Effector memory CD8-positive, alpha-beta T cell (primary cell): ENCODE results near the gene WNT8B.

Source experiments
- ATAC-seq: fragments of 150-1000 bp; cut with Tn5 transposase; replicated peaks from 2 replicates; pipeline ENCODE4 v1.10.0; 2021; ENCODE audit warnings: mild to moderate bottlenecking, moderate library complexity
- DNase-seq, 3 experiments: peaks; one replicate each; pipeline ENCODE4 v3.0.0; 2021
- H3K27ac Mint-ChIP-seq, 2 donors: one replicate each; pipeline ENCODE4 v1.8.0; 2022; ENCODE audit warnings: mild to moderate bottlenecking in 2 of 2, mixed read lengths in 2 of 2, moderate library complexity in 2 of 2
- H3K27me3 Mint-ChIP-seq, 2 donors: one replicate each; pipeline ENCODE4 v1.8.0; 2022; ENCODE audit warnings: mixed read lengths in 2 of 2
- H3K36me3 Mint-ChIP-seq: one replicate; pipeline ENCODE4 v1.8.0; 2022; ENCODE audit warnings: mild to moderate bottlenecking, moderate library complexity, mixed read lengths; ENCODE audit not compliant: insufficient read depth
- H3K4me1 Mint-ChIP-seq, 2 donors: one replicate each; pipeline ENCODE4 v1.8.0; 2022; ENCODE audit warnings: low read depth in 2 of 2, mixed read lengths in 2 of 2
- H3K4me3 Mint-ChIP-seq, 2 donors: one replicate each; pipeline ENCODE4 v1.8.0; 2022; ENCODE audit warnings: mild to moderate bottlenecking in 2 of 2, mixed read lengths in 2 of 2, moderate library complexity in 2 of 2
- H3K9me3 Mint-ChIP-seq, 2 donors: one replicate each; pipeline ENCODE4 v1.8.0; 2022; ENCODE audit warnings: mixed read lengths in 2 of 2
- total RNA-seq, 9 experiments: gene quantifications; one replicate each; lab custom pipeline; 2026; lab: John Stamatoyannopoulos, UW

The WNT8B gene, protein sequence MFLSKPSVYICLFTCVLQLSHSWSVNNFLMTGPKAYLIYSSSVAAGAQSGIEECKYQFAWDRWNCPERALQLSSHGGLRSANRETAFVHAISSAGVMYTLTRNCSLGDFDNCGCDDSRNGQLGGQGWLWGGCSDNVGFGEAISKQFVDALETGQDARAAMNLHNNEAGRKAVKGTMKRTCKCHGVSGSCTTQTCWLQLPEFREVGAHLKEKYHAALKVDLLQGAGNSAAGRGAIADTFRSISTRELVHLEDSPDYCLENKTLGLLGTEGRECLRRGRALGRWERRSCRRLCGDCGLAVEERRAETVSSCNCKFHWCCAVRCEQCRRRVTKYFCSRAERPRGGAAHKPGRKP
- total RNA-seq, result 0 reads per million in 9 experiments

DNA sequence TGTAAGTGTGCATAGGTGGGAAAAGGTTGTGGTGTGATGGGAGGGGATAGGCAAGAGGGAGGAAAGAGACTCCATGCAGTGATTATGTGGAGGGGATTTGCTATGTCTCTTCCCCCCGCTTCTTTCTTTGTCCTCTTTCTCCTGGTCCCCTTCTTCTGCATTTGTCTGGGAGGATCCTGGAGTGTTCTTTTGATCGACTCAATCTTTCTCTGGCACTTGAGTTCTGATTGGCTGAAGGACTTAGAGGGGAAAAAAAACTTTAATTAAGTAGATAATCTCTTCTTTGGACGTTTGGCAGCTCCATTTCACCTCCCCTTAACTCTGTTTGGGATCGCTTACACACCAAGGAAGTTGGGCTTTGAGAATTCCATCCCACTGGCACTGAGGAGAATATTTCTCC is at the start of gene WNT8B:
Gene WNT8B, plus strand, starts transcription at position 301 of the 400 bp plus-strand sequence. CDS start 160 bp downstream, outside the sequence.
- no peak within 1 kb of the TSS for H3K4me3 Mint-ChIP-seq
- no peaks in the 10 kb centered on the region for H3K27me3 Mint-ChIP-seq
- H3K9me3 Mint-ChIP-seq, result no peaks in the 10 kb centered on the region
- H3K27ac Mint-ChIP-seq, result no peak within 1 kb of the TSS
- no peaks in the 10 kb centered on the region for H3K4me1 Mint-ChIP-seq
- no peak for DNase-seq
- ATAC-seq, result no peak
- H3K36me3 Mint-ChIP-seq, result no peaks in the 10 kb centered on the region

DNA sequence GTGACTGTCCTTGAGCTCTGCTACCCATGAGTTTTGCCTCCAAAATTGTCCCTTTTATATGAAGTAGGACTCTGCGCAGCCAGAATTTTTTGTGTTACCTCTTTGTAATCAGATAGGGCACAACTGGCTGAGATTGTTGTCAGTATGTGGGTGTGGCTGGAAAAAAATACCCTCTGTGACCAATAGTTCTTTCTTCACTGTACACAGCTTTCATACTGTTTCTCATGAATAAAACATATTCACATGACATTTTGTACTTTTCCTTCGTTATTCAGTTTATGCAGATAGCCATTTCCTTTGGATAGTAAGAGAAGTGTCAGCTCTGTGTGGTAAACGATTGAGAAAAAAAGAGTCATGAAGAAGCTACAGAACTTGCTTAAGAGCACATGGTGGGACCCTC is 49.6 kb upstream of the WNT8B start:
- H3K4me1 Mint-ChIP-seq, result no peaks in the 10 kb centered on the region

DNA sequence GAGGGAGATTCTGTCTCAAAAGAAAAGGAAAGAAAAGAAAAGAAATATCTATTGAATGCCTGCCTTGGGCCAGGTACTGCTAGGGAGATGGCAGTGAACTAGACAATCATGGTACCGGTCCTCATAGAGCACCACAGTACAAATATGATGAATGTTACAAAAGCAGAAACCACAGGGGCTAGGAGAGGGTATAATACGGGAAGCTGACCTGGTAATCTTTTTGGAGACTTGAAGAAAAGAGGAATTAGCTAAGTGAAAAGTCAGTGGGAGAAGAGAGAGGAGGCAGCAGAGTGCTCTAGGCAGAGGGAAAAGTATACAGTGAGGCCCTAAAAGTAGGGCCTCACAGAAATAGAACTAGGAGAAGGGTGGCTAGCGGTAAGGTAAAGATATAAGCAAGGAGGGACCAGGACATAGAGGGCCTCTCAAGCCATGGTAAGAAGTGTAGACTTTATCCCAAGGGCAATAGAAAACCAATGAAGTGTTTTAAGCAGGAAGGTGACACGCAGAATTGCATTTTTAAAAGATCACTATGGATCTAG is 42.8 kb upstream of the WNT8B start:
- ATAC-seq (no peak), DNase-seq (no peak)
- Mint-ChIP-seq H3K4me3 (no peak overlapping the region), H3K27ac (no peak overlapping the region), H3K36me3 (peaks cover 3% of the 10 kb centered on the region), H3K4me1 (no peaks in the 10 kb centered on the region), H3K27me3 (peaks cover 18 to 34% of the 10 kb centered on the region in 2 donors), H3K9me3 (no peaks in the 10 kb centered on the region)

More for the DNA sequence above, 49.6 kb upstream of the WNT8B start:
- ATAC-seq (no peak), DNase-seq (no peak)
- Mint-ChIP-seq H3K9me3 (peaks cover 0 to 2% of the 10 kb centered on the region in 2 donors), H3K27ac (no peak overlapping the region), H3K27me3 (peaks cover 17 to 33% of the 10 kb centered on the region in 2 donors), H3K36me3 (peaks cover 3% of the 10 kb centered on the region), H3K4me3 (no peak overlapping the region)

DNA sequence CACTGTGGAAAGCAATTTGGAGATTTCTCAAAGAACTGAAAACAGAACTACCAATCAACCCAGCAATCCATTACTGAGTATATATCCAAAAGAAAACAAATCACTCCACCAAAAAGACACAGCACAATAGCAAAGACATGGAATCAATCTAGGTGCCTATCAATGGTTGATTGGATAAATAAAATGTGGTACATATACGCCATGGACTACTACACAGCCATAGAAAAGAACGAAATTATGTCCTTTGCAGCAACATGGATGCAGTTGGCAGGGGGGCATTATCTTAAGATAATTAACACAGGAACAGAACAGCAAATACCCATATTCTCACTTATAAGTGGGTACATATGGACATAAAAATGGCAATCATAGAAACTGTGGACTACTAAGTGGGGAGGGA is 35.4 kb upstream of the WNT8B start:
- H3K27me3 Mint-ChIP-seq, result peaks cover 12 to 21% of the 10 kb centered on the region in 2 donors
- no peaks in the 10 kb centered on the region for H3K9me3 Mint-ChIP-seq
- no peak overlapping the region for H3K4me3 Mint-ChIP-seq
- DNase-seq (no peak), ATAC-seq (no peak)
- no peaks in the 10 kb centered on the region for H3K4me1 Mint-ChIP-seq
- peaks cover 2% of the 10 kb centered on the region for H3K36me3 Mint-ChIP-seq
- H3K27ac Mint-ChIP-seq, result no peak overlapping the region

DNA sequence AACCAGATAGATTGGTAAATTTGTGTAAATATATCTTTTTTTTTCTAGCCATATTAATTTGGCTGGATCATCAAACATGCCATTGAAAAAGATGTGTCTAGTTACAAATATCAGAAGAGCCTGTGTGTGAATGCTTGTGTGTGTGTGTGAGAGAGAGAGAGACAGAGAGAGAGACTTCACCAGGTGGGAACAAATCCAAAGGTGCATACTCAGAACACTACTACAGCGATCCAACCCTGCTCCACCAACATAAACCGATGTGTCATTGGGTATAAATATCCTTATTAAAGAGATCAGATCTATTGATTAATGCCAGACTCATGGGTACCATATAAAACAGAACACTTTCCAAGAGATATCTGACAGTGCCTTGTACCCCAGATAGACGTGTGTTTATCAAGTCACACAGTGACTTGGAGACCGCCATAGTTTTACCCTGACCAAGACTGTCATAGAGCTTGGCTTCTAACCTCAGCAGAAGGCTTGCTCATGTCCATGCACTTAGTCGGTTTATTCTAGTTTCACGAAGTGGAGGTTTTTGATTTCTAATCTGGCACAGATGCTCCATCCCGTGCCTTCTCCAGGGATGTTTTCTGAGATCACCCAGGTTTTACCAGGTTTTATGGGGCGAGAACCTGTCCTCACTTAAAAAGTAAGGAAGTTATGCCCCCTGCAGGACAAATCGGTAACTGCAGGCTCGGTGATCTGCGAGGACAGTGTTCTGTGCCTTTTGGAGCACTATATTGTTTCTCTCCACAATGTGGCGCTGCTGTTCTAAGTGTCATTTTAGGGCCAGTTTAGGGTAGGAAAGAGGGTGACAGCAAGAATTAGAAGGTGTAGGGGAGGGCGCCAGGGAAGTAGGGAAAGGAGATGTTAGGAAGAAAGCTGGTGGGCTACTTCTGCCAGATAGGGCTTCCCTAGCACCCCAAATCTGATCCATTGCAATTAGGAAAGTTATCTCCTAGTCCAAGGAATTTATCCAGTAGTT is 29.3 kb upstream of the WNT8B start:
- Mint-ChIP-seq H3K4me1 (peaks cover 0 to 2% of the 10 kb centered on the region in 2 donors), H3K36me3 (peaks cover 6% of the 10 kb centered on the region), H3K27me3 (no peaks in the 10 kb centered on the region), H3K27ac (no peak overlapping the region), H3K9me3 (no peaks in the 10 kb centered on the region), H3K4me3 (no peak overlapping the region)
- DNase-seq (peak; percentile 98 to 99 (median 99)), ATAC-seq (peak; percentile 98)

DNA sequence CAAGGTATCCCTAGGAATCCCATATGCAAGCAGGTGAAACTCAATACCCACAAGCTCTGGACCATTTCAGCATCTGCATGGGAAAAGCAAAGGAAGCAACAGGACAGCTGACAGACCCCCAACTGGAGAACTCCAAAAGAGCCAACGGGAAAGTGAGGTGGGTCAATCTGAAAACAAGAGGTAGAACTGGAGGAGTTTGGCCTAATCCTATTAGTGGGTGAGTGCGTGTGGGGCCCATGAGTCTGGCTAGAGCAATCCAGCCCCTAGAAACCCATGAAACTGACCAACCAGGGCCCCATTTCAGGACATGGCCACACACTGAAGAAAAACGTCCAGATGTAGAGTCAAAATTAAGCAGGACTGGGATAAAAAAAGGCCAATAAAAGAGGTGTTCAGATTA is 26.6 kb upstream of the WNT8B start:
- peaks cover 6% of the 10 kb centered on the region for H3K36me3 Mint-ChIP-seq

DNA sequence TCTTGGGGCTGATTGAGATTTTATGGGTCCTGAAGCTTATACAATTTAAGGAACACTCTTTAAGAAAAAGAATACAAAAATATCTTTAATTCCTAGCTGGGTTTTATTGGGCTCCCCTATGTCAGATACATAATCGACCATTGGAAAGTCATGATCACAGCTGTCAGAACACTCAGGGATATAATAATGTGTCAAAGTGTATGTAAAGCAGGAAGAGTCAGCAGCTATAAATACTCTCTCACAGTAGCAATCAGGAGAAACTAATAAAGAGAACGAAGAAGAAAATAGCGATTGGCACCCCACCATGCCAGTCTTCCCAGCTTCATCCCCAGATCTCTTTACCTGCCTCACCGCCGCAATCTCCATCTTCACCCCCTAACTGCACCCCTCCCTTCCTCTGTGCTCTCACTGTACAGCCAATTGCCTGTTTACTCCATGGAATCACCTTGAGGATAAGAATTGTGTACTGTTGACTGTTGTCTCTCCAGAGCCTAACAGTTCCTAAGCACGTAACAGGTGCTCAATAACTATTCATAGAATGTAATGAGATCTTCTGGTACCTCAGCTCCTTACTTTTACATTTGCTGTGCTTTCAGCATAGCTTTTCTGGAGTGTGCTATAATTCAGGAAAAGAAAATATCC is 24.0 kb upstream of the WNT8B start:
- ATAC-seq (no peak), DNase-seq (no peak)
- H3K36me3 Mint-ChIP-seq, result peaks cover 3% of the 10 kb centered on the region
- H3K9me3 Mint-ChIP-seq, result no peaks in the 10 kb centered on the region
- H3K27me3 Mint-ChIP-seq, result no peaks in the 10 kb centered on the region
- H3K4me1 Mint-ChIP-seq, result peaks cover 0 to 2% of the 10 kb centered on the region in 2 donors
- H3K27ac Mint-ChIP-seq, result no peak overlapping the region
- no peak overlapping the region for H3K4me3 Mint-ChIP-seq

More for the DNA sequence above, 26.6 kb upstream of the WNT8B start:
- Mint-ChIP-seq H3K27me3 (no peaks in the 10 kb centered on the region), H3K27ac (no peak overlapping the region), H3K4me3 (no peak overlapping the region), H3K9me3 (no peaks in the 10 kb centered on the region), H3K4me1 (peaks cover 0 to 2% of the 10 kb centered on the region in 2 donors)
- no peak for ATAC-seq
- no peak for DNase-seq

DNA sequence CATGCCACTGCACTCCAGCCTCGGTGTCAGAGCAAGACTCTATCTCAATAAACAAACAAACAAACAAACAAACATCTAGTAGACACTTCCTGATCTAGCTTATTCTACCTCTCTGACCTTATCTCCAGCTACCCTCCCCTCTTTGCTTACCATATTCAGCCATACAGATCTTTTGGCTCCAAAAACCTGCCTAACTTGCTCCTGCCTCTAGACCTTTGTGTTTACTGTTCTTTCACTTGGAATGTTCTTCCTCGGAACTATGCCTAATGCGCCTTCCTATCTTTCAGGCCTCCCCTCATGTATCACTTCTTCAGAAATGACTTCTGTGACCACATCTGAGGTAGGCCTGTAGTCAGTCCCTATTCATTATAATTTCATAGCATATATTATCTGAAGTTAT is 20.3 kb upstream of the WNT8B start:
- no peaks in the 10 kb centered on the region for H3K4me1 Mint-ChIP-seq
- H3K36me3 Mint-ChIP-seq, result peaks cover 3% of the 10 kb centered on the region
- ATAC-seq (no peak), DNase-seq (no peak)
- H3K27ac Mint-ChIP-seq, result no peak overlapping the region
- H3K9me3 Mint-ChIP-seq, result no peaks in the 10 kb centered on the region
- H3K27me3 Mint-ChIP-seq, result no peaks in the 10 kb centered on the region
- no peak overlapping the region for H3K4me3 Mint-ChIP-seq

DNA sequence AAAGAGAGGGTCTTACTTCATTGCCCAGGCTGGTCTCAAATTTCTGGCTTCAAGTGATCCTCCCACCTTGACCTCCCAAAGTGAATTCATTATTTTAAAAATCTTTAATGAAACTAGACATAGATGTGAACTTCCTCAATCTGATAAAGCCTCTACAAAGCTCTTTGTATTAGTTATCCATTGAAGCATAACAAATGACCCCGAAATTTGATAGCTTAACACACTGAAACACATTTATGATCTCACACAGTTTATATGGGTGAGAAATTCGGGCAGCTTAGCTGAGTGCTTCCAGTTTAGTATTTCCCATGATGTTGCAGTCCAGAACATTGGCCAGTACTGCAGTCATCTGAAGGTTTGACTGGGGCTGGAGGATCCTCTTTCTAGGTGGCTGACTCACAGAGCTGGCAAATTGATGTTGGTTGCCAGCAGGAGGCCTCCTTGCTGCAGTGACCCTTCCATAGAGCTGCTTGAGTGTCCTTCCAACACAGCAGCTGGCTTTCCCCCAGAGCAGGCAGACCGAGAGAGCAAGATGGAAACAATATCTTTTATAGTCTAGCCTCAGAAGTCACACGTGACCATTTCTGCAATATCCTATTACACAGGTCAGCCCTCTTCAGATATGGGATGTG is 16.6 kb upstream of the WNT8B start:
- no peak for ATAC-seq
- no peak overlapping the region for H3K4me3 Mint-ChIP-seq
- peaks cover 3% of the 10 kb centered on the region for H3K36me3 Mint-ChIP-seq
- H3K9me3 Mint-ChIP-seq, result no peaks in the 10 kb centered on the region
- no peak for DNase-seq
- H3K27me3 Mint-ChIP-seq, result peaks cover under 1 to 2% of the 10 kb centered on the region in 2 donors
- no peaks in the 10 kb centered on the region for H3K4me1 Mint-ChIP-seq
- H3K27ac Mint-ChIP-seq, result no peak overlapping the region

DNA sequence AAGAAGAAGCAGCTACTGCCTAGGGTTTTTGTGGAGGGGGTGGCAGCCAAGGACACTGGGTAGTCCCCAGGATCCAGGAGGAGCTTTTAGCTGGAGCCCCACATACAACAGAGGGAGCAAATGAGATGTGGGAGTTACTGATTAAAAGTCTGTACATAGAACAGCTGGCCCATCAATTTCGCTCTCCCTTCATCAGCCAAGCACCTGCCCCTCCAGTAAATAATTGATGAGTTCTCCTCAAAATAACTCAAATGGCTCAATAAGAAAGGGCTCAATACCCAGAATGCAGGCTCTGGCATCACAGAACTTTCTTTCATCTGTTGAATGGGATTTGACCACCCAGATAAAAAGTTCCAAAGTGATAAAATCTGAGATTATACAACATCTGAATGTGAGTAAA is 15.1 kb upstream of the WNT8B start:
- Mint-ChIP-seq H3K27me3 (peaks cover 14 to 16% of the 10 kb centered on the region in 2 donors), H3K4me3 (no peak overlapping the region), H3K27ac (no peak overlapping the region), H3K36me3 (peaks cover 3% of the 10 kb centered on the region), H3K4me1 (no peaks in the 10 kb centered on the region), H3K9me3 (no peaks in the 10 kb centered on the region)
- ATAC-seq (no peak), DNase-seq (no peak)

DNA sequence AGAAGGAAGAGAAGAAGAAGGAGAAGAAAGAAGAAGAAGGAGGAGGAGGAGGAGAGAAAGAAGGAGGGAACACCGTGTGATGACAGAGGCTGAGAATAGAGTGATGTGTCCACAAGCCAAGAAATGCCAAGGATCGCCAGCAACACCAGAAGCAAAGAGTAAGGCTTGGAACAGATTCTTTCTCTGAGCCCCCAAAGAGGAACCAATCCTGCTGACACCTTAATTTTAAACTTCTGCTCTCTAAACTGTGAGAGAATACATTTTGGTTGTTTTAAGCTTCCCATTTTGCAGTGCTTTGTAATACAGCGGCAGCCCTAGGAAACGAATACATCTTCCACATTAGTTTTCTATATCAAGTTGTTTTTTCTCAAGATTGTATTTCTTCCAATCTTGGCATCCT is 13.9 kb upstream of the WNT8B start:
- no peak for ATAC-seq
- Mint-ChIP-seq H3K36me3 (peaks cover 3% of the 10 kb centered on the region), H3K27ac (no peak overlapping the region), H3K27me3 (peaks cover 14 to 17% of the 10 kb centered on the region in 2 donors), H3K4me3 (no peak overlapping the region), H3K9me3 (no peaks in the 10 kb centered on the region), H3K4me1 (no peaks in the 10 kb centered on the region)
- DNase-seq, result no peak

DNA sequence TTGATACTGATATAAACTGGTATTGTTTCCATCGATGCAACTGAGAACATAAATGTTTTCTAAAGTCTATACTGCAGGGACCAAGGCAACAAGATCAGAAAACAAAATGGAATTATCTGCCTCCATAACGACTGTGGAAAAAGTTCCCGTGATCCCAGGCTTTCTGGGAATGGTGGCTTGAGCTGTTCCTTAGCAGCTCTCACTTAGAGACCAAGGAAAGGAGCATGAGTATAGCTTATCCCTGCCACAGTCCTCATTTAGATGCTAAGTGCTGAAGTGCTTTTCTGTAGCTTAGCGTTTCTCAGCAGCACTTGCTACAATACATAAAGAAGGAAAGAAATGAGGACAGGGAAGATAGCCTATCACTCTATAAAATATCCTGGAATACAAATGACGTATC is 5.5 kb downstream of the WNT8B start:
- H3K9me3 Mint-ChIP-seq, result no peaks in the 10 kb centered on the region
- H3K27me3 Mint-ChIP-seq, result peaks cover 0 to 3% of the 10 kb centered on the region in 2 donors
- DNase-seq, result no peak
- H3K36me3 Mint-ChIP-seq, result no peaks in the 10 kb centered on the region
- H3K4me3 Mint-ChIP-seq, result no peak overlapping the region
- ATAC-seq, result no peak
- no peak overlapping the region for H3K27ac Mint-ChIP-seq
- H3K4me1 Mint-ChIP-seq, result no peaks in the 10 kb centered on the region

DNA sequence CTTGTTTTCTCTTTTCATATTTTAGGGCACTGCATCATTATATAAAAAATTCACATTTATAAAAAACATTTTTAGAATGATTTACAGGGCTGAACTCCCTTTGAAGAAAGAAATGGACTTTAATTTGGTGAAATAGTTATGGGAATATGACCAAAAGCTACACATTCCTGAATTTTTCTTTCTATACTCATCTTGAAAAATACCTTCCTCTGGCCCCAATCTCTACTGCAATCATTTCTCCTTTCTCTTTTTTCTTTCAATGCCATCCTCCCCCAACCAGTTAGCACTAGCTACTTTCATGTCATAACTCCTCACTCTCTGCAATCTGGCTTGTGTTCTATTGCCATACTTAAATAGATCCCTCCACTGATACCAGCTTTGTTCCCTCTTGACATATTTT is 6.2 kb downstream of the WNT8B start:
- no peak for ATAC-seq
- H3K4me1 Mint-ChIP-seq, result no peaks in the 10 kb centered on the region
- no peaks in the 10 kb centered on the region for H3K36me3 Mint-ChIP-seq
- H3K4me3 Mint-ChIP-seq, result no peak overlapping the region
- no peaks in the 10 kb centered on the region for H3K9me3 Mint-ChIP-seq
- H3K27me3 Mint-ChIP-seq, result peaks cover 0 to 9% of the 10 kb centered on the region in 2 donors
- DNase-seq, result no peak
- no peak overlapping the region for H3K27ac Mint-ChIP-seq
